ENCODE measurements around the gene SLC12A7.
A peak's percentile ranks its signal among the peaks of the same experiment; 100 is the strongest.

Gene SLC12A7

GRCh38 chr5:1108023-1108864 lies 3.6 kb downstream of the SLC12A7 start:
- no peak overlapping the region for H3K4me3 ChIP-seq (ENCODE audit: insufficient read length, low read depth)
- no peak for DNase-seq (ENCODE audit: low read depth, low spot score)
- no peak overlapping the region for H3K9ac ChIP-seq (ENCODE audit: insufficient read length, low read depth)
- TF ChIP-seq YY1 (IDR thresholded peaks at IDR 0.05; ENCODE audit: insufficient read depth, insufficient read length) (no peak), ZNF274 (IDR thresholded peaks at IDR 0.05; ENCODE audit: low read depth, low read length) (no peak), SUZ12 (IDR thresholded peaks at IDR 0.05; ENCODE audit: extremely low read depth, insufficient read depth, insufficient read length) (no peak)
- H3K4me1 ChIP-seq (ENCODE audit: insufficient read depth, insufficient read length), result peaks cover 31% of the 10 kb centered on the region
- H3K9me3 ChIP-seq (ENCODE audit: insufficient read depth, low read length), result no peaks in the 10 kb centered on the region
- peaks cover 8% of the 10 kb centered on the region for H3K36me3 ChIP-seq (ENCODE audit: insufficient read depth, insufficient read length, low read length)
- H3K27me3 ChIP-seq (ENCODE audit: insufficient read depth, insufficient read length), result no peaks in the 10 kb centered on the region

DNA sequence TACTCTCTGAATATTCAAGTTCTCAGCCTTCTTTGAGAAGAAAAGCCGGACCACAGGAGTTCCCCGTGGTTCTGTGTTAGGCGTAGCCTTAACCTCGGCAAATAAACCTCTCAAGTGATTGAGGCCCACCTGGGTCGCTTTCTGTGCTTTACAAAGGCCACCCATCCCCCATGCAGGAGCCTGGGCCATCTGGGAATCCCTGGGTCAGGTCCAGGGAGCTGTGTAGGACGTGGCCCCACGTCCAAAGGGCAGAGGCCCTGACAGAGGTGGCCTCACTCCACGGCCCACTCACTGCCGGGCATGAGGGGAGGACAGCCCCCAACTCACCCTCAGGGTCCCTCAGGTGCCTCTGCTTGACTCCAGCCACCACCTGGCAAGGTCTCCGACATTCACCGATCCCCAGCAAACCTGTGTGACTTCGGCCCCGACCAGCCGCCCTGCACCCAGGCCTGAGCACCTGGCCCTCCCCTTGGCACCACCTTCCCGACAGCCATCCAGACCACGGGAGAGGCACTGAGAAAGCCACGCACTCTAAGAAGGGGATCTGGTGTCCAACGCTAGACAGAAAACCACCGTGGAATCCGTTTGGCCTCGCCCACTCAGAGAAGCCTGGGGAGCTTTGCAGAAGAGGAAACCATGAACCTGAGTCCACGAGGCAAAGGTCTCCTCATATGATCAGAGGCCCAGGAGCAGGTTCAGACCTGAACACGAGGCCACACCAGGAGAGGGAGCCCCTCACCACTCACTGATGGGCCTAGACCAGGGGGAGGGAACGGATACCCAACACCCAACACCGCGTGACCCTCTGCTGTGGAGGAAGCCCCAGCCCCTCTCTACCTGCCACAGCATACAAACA lies 4.5 kb downstream of the SLC12A7 start:
- Histone ChIP-seq H3K27me3 (ENCODE audit: insufficient read depth, insufficient read length) (no peaks in the 10 kb centered on the region), H3K36me3 (ENCODE audit: insufficient read depth, insufficient read length, low read length) (peaks cover 10% of the 10 kb centered on the region), H3K4me3 (ENCODE audit: insufficient read length, low read depth) (no peak overlapping the region), H3K9me3 (ENCODE audit: insufficient read depth, low read length) (no peaks in the 10 kb centered on the region), H3K4me1 (ENCODE audit: insufficient read depth, insufficient read length) (peaks cover 37% of the 10 kb centered on the region), H3K9ac (ENCODE audit: insufficient read length, low read depth) (no peak overlapping the region)
- DNase-seq (ENCODE audit: low read depth, low spot score), result no peak
- TF ChIP-seq YY1 (IDR thresholded peaks at IDR 0.05; ENCODE audit: insufficient read depth, insufficient read length) (no peak), SUZ12 (IDR thresholded peaks at IDR 0.05; ENCODE audit: extremely low read depth, insufficient read depth, insufficient read length) (no peak), ZNF274 (IDR thresholded peaks at IDR 0.05; ENCODE audit: low read depth, low read length) (no peak)

- DNase-seq (ENCODE audit: low read depth, low spot score), result no peak
- H3K9ac ChIP-seq (ENCODE audit: insufficient read length, low read depth), result peak overlapping the region; percentile 12
- H3K4me3 ChIP-seq (ENCODE audit: insufficient read length, low read depth), result no peak overlapping the region
- H3K4me1 ChIP-seq (ENCODE audit: insufficient read depth, insufficient read length), result peaks cover 44% of the 10 kb centered on the region
- TF ChIP-seq SUZ12 (IDR thresholded peaks at IDR 0.05; ENCODE audit: extremely low read depth, insufficient read depth, insufficient read length) (no peak), YY1 (IDR thresholded peaks at IDR 0.05; ENCODE audit: insufficient read depth, insufficient read length) (no peak), ZNF274 (IDR thresholded peaks at IDR 0.05; ENCODE audit: low read depth, low read length) (no peak)
- no peaks in the 10 kb centered on the region for H3K27me3 ChIP-seq (ENCODE audit: insufficient read depth, insufficient read length)
- peaks cover 10% of the 10 kb centered on the region for H3K36me3 ChIP-seq (ENCODE audit: insufficient read depth, insufficient read length, low read length)
- H3K9me3 ChIP-seq (ENCODE audit: insufficient read depth, low read length), result no peaks in the 10 kb centered on the region
These were observed 5.3 kb downstream of the SLC12A7 start for GRCh38 chr5:1106385-1107166.

GRCh38 chr5:1105350-1106265 lies 6.3 kb downstream of the SLC12A7 start:
- no peak for TF ChIP-seq ZNF274 (IDR thresholded peaks at IDR 0.05; ENCODE audit: low read depth, low read length)
- TF ChIP-seq SUZ12 (IDR thresholded peaks at IDR 0.05; ENCODE audit: extremely low read depth, insufficient read depth, insufficient read length), result no peak
- TF ChIP-seq YY1 (IDR thresholded peaks at IDR 0.05; ENCODE audit: insufficient read depth, insufficient read length), result no peak
- peak overlapping the region; percentile 10 for H3K9ac ChIP-seq (ENCODE audit: insufficient read length, low read depth)
- H3K4me3 ChIP-seq (ENCODE audit: insufficient read length, low read depth), result no peak overlapping the region
- H3K9me3 ChIP-seq (ENCODE audit: insufficient read depth, low read length), result no peaks in the 10 kb centered on the region
- no peaks in the 10 kb centered on the region for H3K27me3 ChIP-seq (ENCODE audit: insufficient read depth, insufficient read length)
- peaks cover 50% of the 10 kb centered on the region for H3K4me1 ChIP-seq (ENCODE audit: insufficient read depth, insufficient read length)
- no peak for DNase-seq (ENCODE audit: low read depth, low spot score)
- H3K36me3 ChIP-seq (ENCODE audit: insufficient read depth, insufficient read length, low read length), result peaks cover 10% of the 10 kb centered on the region

DNA sequence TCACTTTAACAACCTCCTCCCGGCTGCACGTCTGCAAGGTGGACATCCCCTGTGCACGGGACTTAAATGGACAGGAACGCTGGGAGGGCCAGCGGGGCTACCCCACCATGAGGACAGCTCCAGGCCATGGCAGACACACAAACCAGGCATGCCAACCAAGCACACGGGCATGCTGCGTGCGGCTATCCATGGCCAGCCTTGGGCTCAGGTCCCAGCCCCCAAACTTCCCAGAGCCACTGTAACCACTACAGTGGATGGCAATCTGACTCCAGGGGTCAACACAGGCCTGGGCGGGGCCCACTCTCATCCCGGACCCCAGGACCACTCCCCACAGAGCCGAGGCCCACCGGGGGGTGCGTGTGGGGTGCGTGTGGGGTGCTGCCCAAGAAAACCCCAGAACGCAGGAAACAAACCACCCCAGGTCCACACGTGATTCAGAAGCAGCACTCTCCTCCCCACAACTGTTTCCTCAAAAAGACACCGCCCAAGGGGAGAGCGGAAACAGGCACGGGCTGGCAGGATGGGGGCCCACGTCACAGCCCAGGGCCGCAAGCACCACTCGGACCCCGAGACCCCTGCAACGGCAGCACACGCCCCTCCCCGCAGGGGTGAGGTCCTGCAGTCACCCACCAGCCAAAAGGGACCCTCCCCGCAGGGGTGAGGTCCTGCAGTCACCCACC lies 7.4 kb downstream of the SLC12A7 start:
- peak overlapping the region; percentile 10 for H3K9ac ChIP-seq (ENCODE audit: insufficient read length, low read depth)
- TF ChIP-seq YY1 (IDR thresholded peaks at IDR 0.05; ENCODE audit: insufficient read depth, insufficient read length), result no peak
- TF ChIP-seq ZNF274 (IDR thresholded peaks at IDR 0.05; ENCODE audit: low read depth, low read length), result no peak
- TF ChIP-seq SUZ12 (IDR thresholded peaks at IDR 0.05; ENCODE audit: extremely low read depth, insufficient read depth, insufficient read length), result no peak
- no peak overlapping the region for H3K4me3 ChIP-seq (ENCODE audit: insufficient read length, low read depth)
- H3K36me3 ChIP-seq (ENCODE audit: insufficient read depth, insufficient read length, low read length), result peaks cover 10% of the 10 kb centered on the region
- DNase-seq (ENCODE audit: low read depth, low spot score), result no peak
- H3K4me1 ChIP-seq (ENCODE audit: insufficient read depth, insufficient read length), result peaks cover 50% of the 10 kb centered on the region
- H3K27me3 ChIP-seq (ENCODE audit: insufficient read depth, insufficient read length), result no peaks in the 10 kb centered on the region
- H3K9me3 ChIP-seq (ENCODE audit: insufficient read depth, low read length), result no peaks in the 10 kb centered on the region

Data from NT2/D1 (cell line).